GM23338 (cell line): ENCODE results near the gene PARL. TPM values are rescaled to one million over a fixed set of nuclear protein-coding genes. Genes with fewer than 3 reads are reported as not detected.

ENCODE experiments used
- ATAC-seq: fragments of 200-7000 bp; cut with Tn5 transposase; 3 replicates; pipeline ENCODE4 v1.9.1; 2020
- DNase-seq: peaks from one replicate; pipeline ENCODE4 v3.0.0-alpha.2; 2015; ENCODE audit warnings: low spot score
- H2AFZ ChIP-seq: fragments of 200-600 bp; sonication (generic); 2 replicates; pipeline ENCODE4 v1.8.0; 2016; ENCODE audit warnings: antibody characterized with exemption, mild to moderate bottlenecking, moderate library complexity
- H3F3A ChIP-seq: fragments of 200-600 bp; sonication (generic); replicated peaks from 2 replicates; pipeline ENCODE4 v1.8.0; 2017; ENCODE audit warnings: antibody characterized with exemption, mixed run types, low read depth
- H3K27ac ChIP-seq: fragments of 200-600 bp; sonication (generic); 2 replicates; pipeline ENCODE4 v1.6.1; 2016; ENCODE audit warnings: low read depth
- H3K27me3 ChIP-seq: fragments of 200-600 bp; sonication (generic); 2 replicates; pipeline ENCODE4 v1.8.0; 2016; ENCODE audit warnings: mild to moderate bottlenecking, mixed run types, moderate library complexity; ENCODE audit not compliant: insufficient read depth
- H3K36me3 ChIP-seq: fragments of 200-600 bp; sonication (generic); 2 replicates; pipeline ENCODE4 v1.8.0; 2016; ENCODE audit warnings: mild to moderate bottlenecking; ENCODE audit not compliant: insufficient read depth
- H3K4me1 ChIP-seq: fragments of 200-600 bp; sonication (generic); 2 replicates; pipeline ENCODE4 v1.8.0; 2016; ENCODE audit warnings: mild to moderate bottlenecking, moderate library complexity; ENCODE audit not compliant: insufficient read depth
- H3K4me2 ChIP-seq: fragments of 200-600 bp; sonication (generic); 2 replicates; pipeline ENCODE4 v1.7.1; 2017; ENCODE audit warnings: mixed run types
- H3K4me3 ChIP-seq: fragments of 200-600 bp; sonication (generic); 2 replicates; pipeline ENCODE4 v1.6.1; 2016; ENCODE audit warnings: mixed run types
- H3K79me2 ChIP-seq: fragments of 200-600 bp; sonication (generic); replicated peaks from 2 replicates; pipeline ENCODE4 v1.8.0; 2017; ENCODE audit warnings: mild to moderate bottlenecking; ENCODE audit not compliant: insufficient read depth
- H3K9me2 ChIP-seq: fragments of 200-600 bp; sonication (generic); 2 replicates; pipeline ENCODE4 v1.8.0; 2017; ENCODE audit not compliant: insufficient read depth
- H4K20me1 ChIP-seq: fragments of 200-600 bp; sonication (generic); replicated peaks from 2 replicates; pipeline ENCODE4 v1.8.0; 2017; ENCODE audit warnings: mild to moderate bottlenecking; ENCODE audit not compliant: insufficient read depth
- H3K27ac Mint-ChIP-seq: 2 replicates; pipeline ENCODE4 v1.8.0; 2020; ENCODE audit warnings: inconsistent platforms, mild to moderate bottlenecking, moderate library complexity, mixed read lengths
- H3K27me3 Mint-ChIP-seq: 3 replicates; pipeline ENCODE4 v1.8.0; 2022; ENCODE audit warnings: low read depth, mild to moderate bottlenecking, moderate library complexity, mixed read lengths, inconsistent platforms; ENCODE audit not compliant: insufficient read depth, poor library complexity
- H3K36me3 Mint-ChIP-seq: 3 replicates; pipeline ENCODE4 v1.8.0; 2021; ENCODE audit warnings: low read depth, mild to moderate bottlenecking, inconsistent platforms, moderate library complexity, mixed read lengths
- H3K4me1 Mint-ChIP-seq: 3 replicates; pipeline ENCODE4 v1.8.0; 2020; ENCODE audit warnings: mild to moderate bottlenecking, inconsistent platforms, mixed read lengths
- H3K4me3 Mint-ChIP-seq: 3 replicates; pipeline ENCODE4 v1.8.0; 2021; ENCODE audit warnings: moderate library complexity, mild to moderate bottlenecking, inconsistent platforms, mixed read lengths
- H3K9me3 Mint-ChIP-seq: 3 replicates; pipeline ENCODE4 v1.8.0; 2020; ENCODE audit warnings: moderate library complexity, mild to moderate bottlenecking, inconsistent platforms, mixed read lengths
- CREB1 ChIP-seq: fragments of 250-450 bp; sonication (Bioruptor Pico); IDR thresholded peaks from 2 replicates; pipeline ENCODE4 v1.5.0; 2020; ENCODE audit warnings: low read depth, mild to moderate bottlenecking, moderate library complexity
- ETS1 ChIP-seq: IDR thresholded peaks from 2 replicates; pipeline ENCODE4 v1.6.1; 2016; ENCODE audit warnings: antibody characterized with exemption
- NANOG ChIP-seq: IDR thresholded peaks from 2 replicates; pipeline ENCODE4 v1.6.1; 2016; ENCODE audit warnings: antibody characterized with exemption, borderline replicate concordance
- ZNF114 ChIP-seq: fragments of 250-450 bp; sonication (Bioruptor Pico); IDR thresholded peaks from 2 replicates; pipeline ENCODE4 v1.5.0; 2020; ENCODE audit warnings: mild to moderate bottlenecking, moderate library complexity
- ZNF331 ChIP-seq: fragments of 250-450 bp; sonication (Bioruptor Pico); IDR thresholded peaks from 2 replicates; pipeline ENCODE4 v1.5.0; 2020; ENCODE audit warnings: low read depth, mild to moderate bottlenecking, moderate library complexity
- ZNF462 ChIP-seq: fragments of 250-450 bp; sonication (Bioruptor Pico); IDR thresholded peaks from 2 replicates; pipeline ENCODE4 v1.5.0; 2020; ENCODE audit warnings: mild to moderate bottlenecking, moderate library complexity
- polyA plus RNA-seq: library from polyadenylated mRNA; unstranded; fragments of >200 nt; fragmentation: Nextera tagmentation; extraction: Ambion mirVana; gene quantifications from 2 replicates; pipeline ENCODE4 v1.2.1, GENCODE V29; 2016
- total RNA-seq: library from RNA; depleted of rRNA; stranded (reverse); fragments of >200 nt; shearing (Covaris generic); gene quantifications from 2 replicates; pipeline ENCODE4 v1.2.3, GENCODE V29; 2014

Gene PARL
- total and polyA plus RNA-seq, 2 experiments from 2014 or later, result 67.5 to 78.7 TPM

- H3K36me3 ChIP-seq, result peaks cover 9% of the 10 kb centered on the region; the same call in 1 of the 2 replicates
- TF ChIP-seq ZNF114 (CRISPR knock-in tag) (no peak), ETS1 (no peak), ZNF462 (no peak), CREB1 (CRISPR knock-in tag) (no peak), NANOG (no peak), ZNF331 (no peak)
Measured at GRCh38 chr3:183930086-183930485, 45.4 kb upstream of the PARL start.

More at GRCh38 chr3:183930086-183930485, 45.4 kb upstream of the PARL start:
- no peaks in the 10 kb centered on the region for H3K79me2 ChIP-seq
- H3K27me3 ChIP-seq, result no peaks in the 10 kb centered on the region
- Mint-ChIP-seq H3K36me3 (peaks cover 27% of the 10 kb centered on the region; the same call in 2 of the 3 replicates), H3K4me1 (no peaks in the 10 kb centered on the region), H3K27me3 (peaks cover 5% of the 10 kb centered on the region), H3K27ac (no peak overlapping the region), H3K9me3 (no peaks in the 10 kb centered on the region), H3K4me3 (no peak overlapping the region)
- ATAC-seq (no peak), DNase-seq (no peak)
- no peaks in the 10 kb centered on the region for H3K9me2 ChIP-seq
- H3F3A ChIP-seq, result no peaks in the 10 kb centered on the region
- H3K27ac ChIP-seq, result no peak overlapping the region
- no peak overlapping the region for H2AFZ ChIP-seq
- H4K20me1 ChIP-seq, result no peaks in the 10 kb centered on the region; the same call in 1 of the 2 replicates
- no peak overlapping the region for H3K4me3 ChIP-seq
- H3K4me1 ChIP-seq, result no peaks in the 10 kb centered on the region
- H3K4me2 ChIP-seq, result no peak overlapping the region
